Measurements from ENCODE around the gene ACAP1.

DNA sequence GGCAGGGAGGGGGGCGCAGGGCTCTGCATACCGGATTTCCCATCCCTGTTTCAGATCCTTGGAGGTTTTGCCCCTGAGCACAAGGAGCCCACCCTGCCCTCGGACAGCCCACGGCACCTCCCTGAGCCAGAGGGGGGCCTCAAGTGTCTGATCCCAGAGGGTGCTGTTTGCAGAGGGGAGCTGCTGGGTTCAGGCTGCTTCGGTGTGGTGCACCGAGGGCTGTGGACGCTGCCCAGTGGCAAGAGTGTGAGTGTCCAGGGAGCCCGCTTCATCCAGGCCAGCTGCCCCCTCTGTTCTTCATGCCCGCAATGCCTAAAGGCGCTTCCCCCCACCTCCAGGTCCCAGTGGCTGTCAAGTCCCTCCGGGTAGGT is 47.0 kb downstream of the ACAP1 start:
- TF ChIP-seq, protein P1, sequence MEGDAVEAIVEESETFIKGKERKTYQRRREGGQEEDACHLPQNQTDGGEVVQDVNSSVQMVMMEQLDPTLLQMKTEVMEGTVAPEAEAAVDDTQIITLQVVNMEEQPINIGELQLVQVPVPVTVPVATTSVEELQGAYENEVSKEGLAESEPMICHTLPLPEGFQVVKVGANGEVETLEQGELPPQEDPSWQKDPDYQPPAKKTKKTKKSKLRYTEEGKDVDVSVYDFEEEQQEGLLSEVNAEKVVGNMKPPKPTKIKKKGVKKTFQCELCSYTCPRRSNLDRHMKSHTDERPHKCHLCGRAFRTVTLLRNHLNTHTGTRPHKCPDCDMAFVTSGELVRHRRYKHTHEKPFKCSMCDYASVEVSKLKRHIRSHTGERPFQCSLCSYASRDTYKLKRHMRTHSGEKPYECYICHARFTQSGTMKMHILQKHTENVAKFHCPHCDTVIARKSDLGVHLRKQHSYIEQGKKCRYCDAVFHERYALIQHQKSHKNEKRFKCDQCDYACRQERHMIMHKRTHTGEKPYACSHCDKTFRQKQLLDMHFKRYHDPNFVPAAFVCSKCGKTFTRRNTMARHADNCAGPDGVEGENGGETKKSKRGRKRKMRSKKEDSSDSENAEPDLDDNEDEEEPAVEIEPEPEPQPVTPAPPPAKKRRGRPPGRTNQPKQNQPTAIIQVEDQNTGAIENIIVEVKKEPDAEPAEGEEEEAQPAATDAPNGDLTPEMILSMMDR (IDR thresholded peaks at IDR 0.05; ENCODE audit: low read length), result no peak
- TF ChIP-seq EZH2 (IDR thresholded peaks at IDR 0.05; ENCODE audit: borderline replicate concordance, low read length), result no peak
